Jurkat, Clone E6-1 (cell line): Measurements from ENCODE around the gene RPAP2. TPM values are rescaled to one million over a fixed set of nuclear protein-coding genes. Genes with fewer than 3 reads are reported as not detected.
"Not testable (repeated sequence)": the region's sequence is repeated elsewhere in the genome, so short reads cannot be mapped to it uniquely, and the experiment has no call there.

Source experiments
- DNase-seq: peaks from one replicate; pipeline ENCODE4 v3.0.0-alpha.2; 2011; ENCODE audit warnings: low read depth, low spot score
- H3K4me3 ChIP-seq: 2 replicates; pipeline ENCODE4 v1.5.1; 2011; ENCODE audit warnings: mild to moderate bottlenecking, low read length, control low read depth, moderate library complexity
- polyA plus RNA-seq: library from polyadenylated mRNA; unstranded; fragments of >200 nt; gene quantifications from one replicate; pipeline ENCODE4 v1.2.1, GENCODE V29; 2012; ENCODE audit warnings: missing spikeins; ENCODE audit not compliant: insufficient read length, insufficient read depth

The RPAP2 gene
- polyA plus RNA-seq, result 18.4 TPM

DNA sequence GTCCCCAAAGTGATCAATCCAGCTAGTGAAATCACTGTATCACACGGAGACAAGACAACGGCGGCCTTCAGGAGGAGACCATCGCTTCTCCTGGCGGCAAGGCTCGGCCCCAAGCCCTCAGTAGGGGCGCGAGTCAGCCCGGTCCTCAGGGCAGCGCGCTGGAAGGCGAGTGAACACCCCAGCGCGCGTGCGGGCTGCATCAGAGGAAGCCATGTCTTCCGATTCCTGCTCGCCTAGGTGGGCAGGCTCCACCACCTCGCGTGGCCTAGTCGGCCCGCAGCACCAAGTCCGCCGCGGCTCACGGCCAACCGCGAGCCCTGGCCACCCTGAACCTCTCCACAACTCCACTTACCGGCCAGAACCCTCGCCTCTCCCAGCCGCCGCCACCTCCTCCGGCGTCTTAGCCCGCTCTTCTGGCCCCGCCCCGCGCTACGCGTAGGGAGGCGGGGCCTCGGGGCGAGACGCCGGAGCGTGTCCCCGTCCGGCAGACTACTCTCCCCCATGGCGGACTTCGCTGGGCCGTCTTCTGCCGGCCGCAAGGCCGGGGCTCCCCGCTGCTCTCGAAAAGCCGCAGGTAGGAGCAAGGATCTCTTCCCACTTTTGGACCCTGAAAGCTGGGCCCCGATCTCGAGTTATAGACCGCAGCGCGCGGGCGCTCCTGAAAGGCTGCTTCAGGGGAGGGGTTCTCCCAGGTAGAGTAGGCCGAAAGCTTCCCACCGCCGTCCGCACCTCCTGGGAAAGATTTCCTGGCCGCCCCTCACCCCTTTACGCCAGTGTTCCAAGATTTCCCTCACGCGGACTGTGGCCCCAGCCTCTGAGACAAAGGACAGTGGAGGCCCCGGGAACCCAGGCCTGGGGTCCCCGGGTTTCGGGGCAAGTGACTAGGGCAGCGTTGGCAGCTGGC, at the start of gene RPAP2, which contains the start of gene GLMN:
Gene RPAP2, plus strand, starts transcription at position 487 of the 904 bp plus-strand sequence. Its CDS starts 15 bp downstream, at position 502.
Gene GLMN, minus strand, starts transcription at position 415 of the 904 bp plus-strand sequence. CDS start 988 bp downstream, outside the sequence.
- peak within 1 kb of the TSS; percentile 88 for H3K4me3 ChIP-seq
- DNase-seq, result peak; percentile 57

DNA sequence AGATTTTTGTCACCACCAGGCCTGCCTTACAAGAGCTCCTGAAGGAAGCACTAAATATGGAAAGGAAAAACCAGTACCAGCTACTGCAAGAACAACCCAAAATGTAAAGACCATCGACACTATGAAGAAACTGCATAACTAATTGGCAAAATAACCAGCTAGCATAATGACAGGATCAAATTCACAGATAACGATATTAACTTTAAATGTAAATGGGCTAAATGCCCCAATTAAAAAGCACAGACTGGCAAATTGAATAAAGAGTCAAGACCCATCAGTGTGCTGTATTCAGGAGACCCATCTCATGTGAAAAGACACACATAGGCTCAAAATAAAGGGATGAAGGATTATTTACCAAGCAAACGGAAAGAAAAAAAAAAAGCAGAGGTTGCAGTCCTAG, 44.1 kb upstream of the RPAP2 start:
- not testable (repeated sequence) for H3K4me3 ChIP-seq, DNase-seq

- no peak for DNase-seq
- no peak overlapping the region for H3K4me3 ChIP-seq
Observed at GRCh38 chr1:92259350-92259749, 39.5 kb upstream of the RPAP2 start.

- DNase-seq, result no peak
- no peak overlapping the region for H3K4me3 ChIP-seq
Observed at GRCh38 chr1:92262516-92262915, 36.3 kb upstream of the RPAP2 start.

DNA sequence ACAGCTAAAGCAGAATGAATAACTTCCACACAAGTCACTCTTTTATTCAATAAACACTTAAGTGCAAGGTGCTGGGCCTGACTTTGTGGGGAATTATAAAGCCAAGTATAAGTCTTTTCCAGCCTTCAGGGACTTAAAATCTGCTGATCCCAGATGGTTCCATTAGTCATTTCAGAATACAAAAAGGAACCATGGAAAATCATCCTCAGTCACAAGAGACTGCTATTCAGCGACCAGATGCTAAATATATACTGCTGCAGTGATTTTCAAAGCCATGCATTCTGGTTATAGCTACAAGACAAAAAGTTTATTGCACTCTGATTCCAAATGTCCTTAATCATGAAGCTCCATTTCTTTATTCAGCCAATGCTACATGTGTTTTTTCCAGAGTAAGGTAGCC, 25.8 kb upstream of the RPAP2 start:
- DNase-seq, result no peak
- no peak overlapping the region for H3K4me3 ChIP-seq

DNA sequence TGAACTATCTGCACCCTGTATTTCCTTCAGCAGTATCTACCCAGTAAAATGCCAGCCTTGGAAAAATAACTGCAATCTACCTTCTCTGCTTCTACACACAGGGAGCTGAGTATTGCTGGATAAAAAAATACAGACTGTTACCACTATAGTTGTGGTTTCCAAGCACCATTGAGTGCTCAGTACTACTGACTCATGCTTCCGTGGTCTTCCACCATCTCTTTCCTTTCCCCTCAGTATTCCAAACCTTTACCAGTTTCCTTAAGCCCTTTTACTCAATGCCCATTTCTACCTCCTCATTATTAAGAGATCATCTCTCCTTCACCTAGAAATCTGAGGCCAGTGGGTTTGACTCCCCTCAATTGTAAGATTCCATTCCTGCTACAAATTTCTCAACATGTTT, 23.9 kb upstream of the RPAP2 start:
- no peak overlapping the region for H3K4me3 ChIP-seq
- DNase-seq, result no peak

GRCh38 chr1:92276082-92276481, 22.8 kb upstream of the RPAP2 start:
- no peak overlapping the region for H3K4me3 ChIP-seq
- no peak for DNase-seq

DNA sequence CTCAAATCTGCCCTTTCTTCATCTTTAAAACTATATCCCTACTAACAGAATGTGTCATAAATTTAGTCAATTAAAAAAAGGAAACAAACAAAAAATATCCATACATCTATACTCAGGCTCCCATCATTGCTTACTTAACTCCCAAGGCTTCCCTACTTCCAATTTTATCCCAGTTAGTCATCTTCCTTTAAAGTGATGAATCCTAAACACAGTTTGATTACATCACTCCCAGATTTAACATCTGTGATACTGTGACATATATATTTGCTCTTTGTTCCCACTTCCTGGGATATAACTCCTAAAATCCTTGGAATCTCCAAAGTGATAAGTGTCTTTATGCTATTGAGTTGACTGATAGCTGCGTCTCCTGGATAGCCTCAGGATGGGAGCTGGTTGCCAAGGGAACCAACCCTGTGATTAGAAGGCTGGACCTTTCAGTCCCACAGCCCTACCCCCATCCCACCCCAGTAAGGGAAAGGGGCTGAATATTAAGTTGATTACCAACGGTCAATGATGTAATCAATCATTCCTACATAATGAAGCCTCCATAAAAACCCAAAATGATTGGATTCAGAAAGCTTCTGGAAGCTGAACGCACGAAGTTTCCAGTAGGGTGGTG, 21.6 kb upstream of the RPAP2 start:
- DNase-seq, result no peak

GRCh38 chr1:92279781-92280180, 19.1 kb upstream of the RPAP2 start:
- not testable (repeated sequence) for DNase-seq, H3K4me3 ChIP-seq

More for the DNA sequence above, 21.6 kb upstream of the RPAP2 start:
- H3K4me3 ChIP-seq, result no peak overlapping the region

DNA sequence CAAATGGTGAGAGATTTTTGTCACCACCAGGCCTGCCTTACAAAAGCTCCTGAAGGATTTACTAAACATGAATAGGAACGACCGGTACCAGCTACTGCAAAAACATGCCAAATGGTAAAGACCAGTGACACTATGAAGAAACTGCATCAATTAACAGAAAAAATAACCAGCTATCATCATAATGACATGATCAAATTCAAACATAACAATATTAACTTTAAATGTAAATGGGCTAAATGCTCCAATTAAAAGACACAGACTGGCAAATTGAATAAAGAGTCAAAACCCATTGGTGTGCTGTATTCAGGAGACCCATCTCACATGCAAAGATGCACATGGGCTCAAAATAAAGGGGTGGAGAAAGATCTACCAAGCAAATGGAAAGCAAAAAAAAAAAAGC, 17.4 kb upstream of the RPAP2 start:
- H3K4me3 ChIP-seq, DNase-seq: not testable (repeated sequence)

DNA sequence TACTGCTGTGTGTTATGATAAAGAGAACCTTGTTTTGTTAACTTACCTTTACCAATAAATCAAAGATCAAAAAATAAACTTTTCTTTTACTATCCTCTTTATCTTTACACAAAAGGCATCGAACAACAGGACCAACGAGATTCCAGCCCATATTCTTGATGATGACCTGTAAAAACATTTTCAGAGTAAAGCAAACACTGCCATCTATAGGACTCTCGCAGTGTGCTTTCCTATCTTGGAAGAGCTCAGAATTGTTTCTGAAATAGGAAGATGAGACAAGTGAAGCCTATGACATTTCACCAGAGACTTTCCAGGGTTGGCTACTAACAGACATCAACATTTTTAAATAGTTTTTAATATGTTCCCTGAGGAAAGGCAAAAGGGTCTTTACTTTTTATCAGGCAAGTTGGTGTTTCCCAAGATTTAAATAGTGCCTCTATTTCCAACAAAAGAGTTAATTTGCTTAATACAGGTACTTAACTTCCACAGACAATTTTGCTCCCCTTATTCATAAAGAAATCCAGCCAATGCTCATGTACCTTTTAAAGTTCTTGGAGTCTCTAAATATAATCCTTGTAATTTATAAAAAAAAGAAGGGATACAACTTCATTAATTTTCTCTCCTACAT, 7.4 kb upstream of the RPAP2 start:
- H3K4me3 ChIP-seq, result no peak overlapping the region
- peak; percentile 28 for DNase-seq

DNA sequence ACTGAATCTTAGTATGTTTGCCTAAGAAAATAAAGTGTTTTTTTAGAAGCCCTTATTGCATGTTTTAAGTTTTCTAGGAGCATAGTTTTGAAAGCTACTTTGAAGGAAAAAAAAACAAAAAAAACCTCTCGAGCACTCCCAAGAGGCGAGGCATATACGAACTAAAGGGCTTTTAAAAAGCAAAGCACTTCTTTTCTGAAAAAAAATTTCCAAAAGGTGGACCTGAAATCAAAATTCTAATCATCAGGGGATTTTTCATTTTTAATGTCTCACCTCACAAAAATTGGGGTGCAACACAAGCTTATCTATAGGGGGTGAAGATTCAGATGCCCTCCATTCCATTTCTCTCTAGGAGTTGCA, 666 bp upstream of the RPAP2 start:
- DNase-seq, result no peak
- peak overlapping the region; percentile 88 for H3K4me3 ChIP-seq

DNA sequence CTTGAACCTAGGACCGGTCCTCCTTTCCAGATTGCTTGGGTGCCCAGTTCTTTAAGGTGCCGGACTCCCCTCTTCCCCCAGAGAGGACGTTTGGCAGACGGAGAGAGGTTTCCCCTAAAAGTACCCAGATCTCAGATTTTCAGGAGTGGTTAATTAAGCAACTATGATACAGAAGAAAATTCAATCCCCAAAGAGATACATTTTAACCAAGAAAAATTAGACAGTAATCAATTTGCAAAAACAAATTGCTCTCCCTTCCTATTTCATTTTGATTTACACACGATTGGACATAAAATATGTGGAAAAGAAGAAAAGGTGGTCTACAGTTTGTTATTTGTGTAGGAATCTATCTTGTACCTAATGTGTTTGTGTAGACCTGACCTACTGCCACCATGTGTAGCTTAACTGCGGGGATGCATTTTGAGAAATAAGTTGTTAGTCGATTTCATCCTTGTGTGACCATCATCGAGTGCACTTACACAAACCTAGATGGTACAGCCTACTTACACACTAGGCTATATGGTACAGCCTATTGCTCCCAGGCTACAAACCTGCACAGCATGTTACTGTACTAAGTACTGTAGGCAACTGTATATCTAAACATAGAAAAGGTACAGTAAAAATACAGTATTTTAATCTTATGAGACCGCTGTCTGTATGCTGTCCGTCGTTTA, 755 bp downstream of the RPAP2 start:
- DNase-seq, result no peak
- H3K4me3 ChIP-seq, result peak overlapping the region; percentile 88

DNA sequence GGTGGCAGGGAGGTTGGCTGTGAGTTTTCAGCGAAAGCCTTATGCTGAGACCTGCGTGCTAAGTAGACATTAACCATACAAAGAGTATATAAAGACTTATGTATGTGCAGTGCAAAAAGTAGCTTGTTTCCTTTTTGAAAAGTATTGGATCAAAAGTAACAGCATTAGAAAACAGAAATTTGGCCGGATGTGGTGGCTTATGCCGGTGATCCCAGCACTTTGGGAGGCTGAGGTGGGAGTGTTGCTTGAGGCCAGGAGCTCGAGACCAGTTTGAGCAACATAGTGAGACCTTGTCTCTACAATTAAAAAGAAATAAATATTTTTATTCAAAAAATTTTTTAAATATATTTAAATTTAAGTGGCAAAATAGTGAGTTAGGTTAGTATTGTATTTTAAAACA, 2.2 kb downstream of the RPAP2 start:
- no peak overlapping the region for H3K4me3 ChIP-seq
- DNase-seq, result no peak

DNA sequence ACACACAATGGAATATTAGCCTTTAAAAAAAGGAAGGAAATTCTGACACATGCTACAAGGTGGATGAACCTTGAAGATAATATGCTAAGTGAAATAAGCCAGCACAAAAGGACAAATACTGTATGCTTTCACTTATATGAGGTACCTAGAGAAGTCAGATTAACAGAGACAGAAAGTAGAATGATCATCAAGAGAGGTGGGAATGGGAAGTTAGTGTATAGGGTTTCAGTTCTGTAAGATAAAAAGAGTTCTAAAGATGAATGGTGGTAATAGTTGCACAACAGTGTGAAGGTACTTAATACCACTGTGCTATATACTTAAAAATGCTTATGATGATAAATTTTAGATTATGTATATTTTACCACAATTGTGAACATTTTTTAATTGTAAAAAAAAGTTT, 7.2 kb downstream of the RPAP2 start:
- no peak for DNase-seq
- H3K4me3 ChIP-seq, result no peak overlapping the region

DNA sequence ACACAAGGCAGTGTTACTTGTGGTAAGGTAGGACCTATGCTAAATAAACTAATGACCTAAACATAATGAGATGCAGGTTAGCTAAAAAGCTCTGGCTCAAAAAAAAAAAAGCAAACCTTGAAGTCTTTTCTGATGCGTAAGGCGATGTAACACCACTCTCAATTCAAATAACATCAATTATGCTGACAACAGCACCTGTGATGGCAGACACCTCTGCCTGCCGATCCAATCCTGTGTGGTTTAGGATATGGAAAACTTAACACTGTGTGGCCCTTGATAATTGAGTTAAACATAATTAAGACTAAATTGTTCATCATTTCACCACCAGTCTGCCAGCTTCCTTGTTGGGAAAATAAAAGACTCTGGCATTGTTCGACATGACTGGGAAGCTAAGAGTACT, 9.1 kb downstream of the RPAP2 start:
- H3K4me3 ChIP-seq, result no peak overlapping the region
- no peak for DNase-seq

GRCh38 chr1:92310185-92310597, 11.3 kb downstream of the RPAP2 start:
- H3K4me3 ChIP-seq, result no peak overlapping the region
- no peak for DNase-seq

DNA sequence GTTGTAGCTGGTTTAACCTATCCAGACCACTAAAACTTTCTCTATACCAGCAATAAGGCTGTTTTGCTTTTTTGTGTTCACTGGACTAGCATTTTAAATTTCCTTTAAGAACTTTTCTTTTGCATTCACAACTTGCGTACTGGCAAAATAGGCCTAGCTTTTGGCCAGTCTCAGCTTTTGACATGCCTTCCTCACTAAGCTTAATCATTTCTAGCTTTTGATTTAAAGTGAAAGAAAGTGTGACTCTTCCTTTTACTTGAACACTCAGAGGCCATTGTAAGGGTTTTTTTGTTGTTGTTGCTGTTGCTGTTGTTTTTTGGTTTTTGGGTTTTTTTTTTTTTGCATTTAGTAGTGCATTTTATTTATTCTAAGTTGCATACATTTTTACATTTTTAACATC, 15.2 kb downstream of the RPAP2 start:
- no peak for DNase-seq

DNA sequence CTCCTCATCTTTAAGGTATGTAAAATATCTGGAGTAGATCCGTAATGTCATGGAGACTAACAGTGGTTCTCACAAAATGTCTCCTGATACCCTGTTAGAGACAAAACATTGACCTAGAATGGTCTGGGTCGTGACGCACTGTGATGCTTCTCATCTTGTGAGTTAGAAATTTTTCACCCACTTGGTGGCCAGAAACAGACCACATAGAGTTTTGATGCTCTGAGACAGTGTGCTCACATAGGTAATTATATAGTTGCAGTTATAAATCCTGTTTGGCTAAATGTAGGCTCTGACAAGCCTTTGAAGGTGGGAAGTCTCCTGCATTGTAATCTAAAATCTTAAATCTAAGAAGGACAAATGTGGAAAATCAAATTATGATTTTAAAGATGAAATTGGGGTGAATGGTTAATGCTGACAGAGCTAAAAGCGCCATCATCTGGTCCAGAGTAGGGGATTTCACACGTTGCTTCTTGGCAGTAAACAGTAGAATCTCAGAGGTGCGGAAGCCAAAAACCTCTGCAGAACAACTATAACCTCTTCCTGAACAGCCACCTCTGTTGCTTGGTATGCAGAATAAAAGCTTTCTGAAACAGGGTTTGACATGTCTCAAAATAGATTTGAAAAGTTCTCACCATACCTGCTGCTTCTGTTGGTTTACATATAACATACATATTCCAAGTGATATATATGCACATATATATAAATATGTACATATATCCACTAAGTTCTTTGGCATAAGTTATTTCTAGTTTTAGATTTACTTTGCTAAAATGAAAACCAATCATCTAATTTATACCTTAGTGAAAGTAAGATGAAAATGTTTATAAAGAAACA, 17.1 kb downstream of the RPAP2 start:
- no peak overlapping the region for H3K4me3 ChIP-seq

More for the DNA sequence above, 15.2 kb downstream of the RPAP2 start:
- H3K4me3 ChIP-seq, result no peak overlapping the region

More for the DNA sequence above, 17.1 kb downstream of the RPAP2 start:
- DNase-seq, result no peak
